Uterus (tissue), 4 donors: ENCODE measurements around the gene ACSS3. TPM values are rescaled to one million over a fixed set of nuclear protein-coding genes. Genes with fewer than 3 reads are reported as not detected.
"Not testable (repeated sequence)": the region's sequence is repeated elsewhere in the genome, so short reads cannot be mapped to it uniquely, and the experiment has no call there.

ENCODE experiments used
- DNase-seq, 2 donors: peaks; one replicate each; pipeline ENCODE4 v3.0.0-alpha.2; 2019 to 2020
- H3K27ac ChIP-seq, 2 donors: fragments of 200-600 bp; sonication (generic); 1 replicate in 1 of 2; 2 replicates in 1 of 2; pipeline ENCODE4 v1.5.1; 2016 to 2018
- H3K27me3 ChIP-seq, 2 donors: fragments of 200-600 bp; sonication (generic); one replicate each; pipeline ENCODE4 v1.5.1; 2018 to 2019; ENCODE audit warnings: control low read depth in 1 of 2
- H3K36me3 ChIP-seq, 2 donors: fragments of 200-600 bp; sonication (generic); one replicate each; pipeline ENCODE4 v1.5.1; 2019; ENCODE audit warnings: control low read depth in 1 of 2
- H3K4me1 ChIP-seq, 2 donors: fragments of 200-600 bp; sonication (generic); one replicate each; pipeline ENCODE4 v1.5.1; 2018 to 2019; ENCODE audit warnings: control low read depth in 1 of 2
- H3K4me3 ChIP-seq, 2 donors: fragments of 200-600 bp; sonication (generic); 1 replicate in 1 of 2; 2 replicates in 1 of 2; pipeline ENCODE4 v1.5.1; 2018 to 2019; ENCODE audit warnings: mild to moderate bottlenecking in 1 of 2
- H3K9me3 ChIP-seq, 2 donors: fragments of 200-600 bp; sonication (generic); one replicate each; pipeline ENCODE4 v1.5.1; 2019; ENCODE audit warnings: control low read depth in 1 of 2
- POLR2A ChIP-seq, 2 donors: fragments of 450-650 bp; IDR thresholded peaks; one replicate each; pipeline ENCODE4 v1.6.1; 2016; ENCODE audit warnings: antibody characterized with exemption in 2 of 2, mild to moderate bottlenecking in 1 of 2, moderate library complexity in 1 of 2
- intact Hi-C: fragments of 100-400 bp; cut with DNase I; formaldehyde crosslinking; loops from one replicate; pipeline ENCODE4 v1.15.1; 2023; ENCODE audit warnings: low total_unique reads
- total RNA-seq, 4 donors: library from RNA; depleted of rRNA in 3 of 4; stranded (reverse); fragments of >200 nt in 3 of 4; gene quantifications; one replicate each; pipeline versions ENCODE4 v1.1.0 to v1.2.4, GENCODE V29; 2014 to 2023
- TF ChIP-seq, protein P1 (sequence below), 4 experiments: fragments of 200-600 bp in 2 of 4; fragments of 450-650 bp in 2 of 4; sonication (generic) in 2 of 4; IDR thresholded peaks; one replicate each; pipeline ENCODE4 v1.5.1; 2016 to 2019; ENCODE audit warnings: antibody characterized with exemption in 4 of 4, mild to moderate bottlenecking in 2 of 4, moderate library complexity in 1 of 4
- donor health status: DM: yes; HTN: yes; CAD: no.

The ACSS3 gene
- total RNA-seq, 4 donors from 2014 or later: 25.6 to 62.2 (median 47.7) TPM

DNA sequence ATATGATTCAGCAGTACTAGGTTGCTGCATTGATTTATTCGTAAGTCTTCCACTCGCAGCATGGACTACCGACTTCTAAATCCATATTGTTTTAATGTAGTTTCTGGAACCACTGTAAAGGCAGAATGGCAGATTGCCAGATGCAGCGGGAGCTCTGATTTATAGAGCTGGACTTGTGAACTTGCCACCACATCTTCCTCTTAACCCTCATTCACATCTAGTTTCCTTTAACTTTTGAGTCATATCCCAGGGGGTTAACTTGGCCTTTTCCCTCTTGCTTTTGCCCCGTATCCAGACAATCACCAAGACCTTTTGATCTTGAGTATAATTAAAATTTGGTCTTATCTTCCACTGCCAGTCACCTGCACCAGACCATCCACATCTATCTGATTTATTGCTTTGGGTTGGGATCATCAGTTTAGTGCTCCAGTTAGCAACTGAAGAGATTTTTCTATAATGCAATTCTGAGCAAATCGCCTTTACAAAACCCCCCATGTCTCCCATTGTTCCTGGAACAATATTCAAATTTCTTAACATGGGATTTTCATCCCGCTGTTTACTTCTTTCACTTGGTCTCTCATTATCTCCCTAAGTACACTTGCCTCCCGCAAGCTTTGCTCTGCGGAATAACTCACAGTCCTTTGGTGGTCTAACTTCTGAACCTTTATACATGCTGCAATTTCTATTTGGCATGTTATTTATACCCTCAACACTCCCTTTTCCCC lies 130.5 kb downstream of the ACSS3 start:
- Histone ChIP-seq H3K27ac (peak overlapping the region; percentile 64 to 87), H3K9me3 (no peaks in the 10 kb centered on the region), H3K27me3 (no peaks in the 10 kb centered on the region), H3K4me1 (peaks cover 0 to 6% of the 10 kb centered on the region in 2 donors), H3K36me3 (no peaks in the 10 kb centered on the region), H3K4me3 (no peak overlapping the region)
- no peak for TF ChIP-seq POLR2A (IDR thresholded peaks at IDR 0.05)
- TF ChIP-seq, protein P1, sequence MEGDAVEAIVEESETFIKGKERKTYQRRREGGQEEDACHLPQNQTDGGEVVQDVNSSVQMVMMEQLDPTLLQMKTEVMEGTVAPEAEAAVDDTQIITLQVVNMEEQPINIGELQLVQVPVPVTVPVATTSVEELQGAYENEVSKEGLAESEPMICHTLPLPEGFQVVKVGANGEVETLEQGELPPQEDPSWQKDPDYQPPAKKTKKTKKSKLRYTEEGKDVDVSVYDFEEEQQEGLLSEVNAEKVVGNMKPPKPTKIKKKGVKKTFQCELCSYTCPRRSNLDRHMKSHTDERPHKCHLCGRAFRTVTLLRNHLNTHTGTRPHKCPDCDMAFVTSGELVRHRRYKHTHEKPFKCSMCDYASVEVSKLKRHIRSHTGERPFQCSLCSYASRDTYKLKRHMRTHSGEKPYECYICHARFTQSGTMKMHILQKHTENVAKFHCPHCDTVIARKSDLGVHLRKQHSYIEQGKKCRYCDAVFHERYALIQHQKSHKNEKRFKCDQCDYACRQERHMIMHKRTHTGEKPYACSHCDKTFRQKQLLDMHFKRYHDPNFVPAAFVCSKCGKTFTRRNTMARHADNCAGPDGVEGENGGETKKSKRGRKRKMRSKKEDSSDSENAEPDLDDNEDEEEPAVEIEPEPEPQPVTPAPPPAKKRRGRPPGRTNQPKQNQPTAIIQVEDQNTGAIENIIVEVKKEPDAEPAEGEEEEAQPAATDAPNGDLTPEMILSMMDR (IDR thresholded peaks at IDR 0.05): no peak
- peak in 1 of 2 donors; percentile 34 for DNase-seq
- intact Hi-C loops: no loop called here

DNA sequence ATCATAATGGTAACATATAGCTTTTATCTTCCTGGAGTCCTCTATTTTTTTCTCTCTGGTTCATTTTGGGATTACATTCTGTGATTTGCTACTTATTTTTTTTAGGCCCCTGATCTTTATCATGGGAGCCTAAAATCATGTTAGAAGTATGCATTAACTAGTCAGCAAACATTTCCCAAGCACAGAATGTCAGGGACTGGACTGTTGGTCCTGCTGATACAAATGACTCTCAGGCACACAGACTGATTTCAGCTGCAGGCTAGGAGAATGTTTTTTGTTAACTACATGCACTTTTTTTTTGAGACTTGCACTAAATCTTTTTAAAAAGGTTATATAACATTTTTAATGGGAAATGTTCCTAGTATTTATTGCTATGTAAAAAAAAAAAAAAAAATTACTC lies 131.1 kb downstream of the ACSS3 start:
- Histone ChIP-seq H3K27ac (peak overlapping the region; percentile 82 to 87), H3K36me3 (no peaks in the 10 kb centered on the region), H3K4me3 (no peak overlapping the region), H3K9me3 (no peaks in the 10 kb centered on the region), H3K4me1 (peaks cover 0 to 6% of the 10 kb centered on the region in 2 donors), H3K27me3 (no peaks in the 10 kb centered on the region)
- no peak for TF ChIP-seq POLR2A (IDR thresholded peaks at IDR 0.05)
- TF ChIP-seq, protein P1 (IDR thresholded peaks at IDR 0.05): no peak
- intact Hi-C loops: no loop called here
- DNase-seq: peak; percentile 20 to 69

DNA sequence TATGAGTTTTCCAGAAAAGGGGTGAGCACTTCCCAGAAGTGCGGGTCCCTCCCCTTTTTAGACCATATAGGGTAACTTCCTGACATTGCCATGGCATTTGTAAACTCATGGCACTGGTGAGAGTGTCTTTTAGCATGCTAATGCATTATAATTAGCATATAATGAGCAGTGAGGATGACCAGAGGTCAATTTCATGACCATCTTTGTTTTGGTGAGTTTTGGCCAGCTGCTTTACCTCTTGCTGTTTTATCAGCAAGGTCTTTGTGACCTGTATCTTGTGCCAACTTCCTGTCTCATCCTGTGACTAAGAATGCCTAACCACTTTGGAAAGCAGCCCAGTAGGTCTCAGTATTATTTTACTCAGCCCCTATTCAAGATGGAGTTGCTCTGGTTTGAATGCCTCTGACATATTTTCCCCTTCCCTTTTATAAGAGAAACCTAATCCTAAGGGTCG lies 131.9 kb downstream of the ACSS3 start:
- H3K9me3 ChIP-seq, H3K27me3 ChIP-seq, H3K4me1 ChIP-seq, H3K36me3 ChIP-seq, intact Hi-C loops: not testable (repeated sequence)
- H3K27ac ChIP-seq: peak overlapping the region; percentile 82 to 87
- peak; percentile 48 to 85 for DNase-seq
- peak overlapping the region in 1 of 2 donors; percentile 11 for H3K4me3 ChIP-seq

DNA sequence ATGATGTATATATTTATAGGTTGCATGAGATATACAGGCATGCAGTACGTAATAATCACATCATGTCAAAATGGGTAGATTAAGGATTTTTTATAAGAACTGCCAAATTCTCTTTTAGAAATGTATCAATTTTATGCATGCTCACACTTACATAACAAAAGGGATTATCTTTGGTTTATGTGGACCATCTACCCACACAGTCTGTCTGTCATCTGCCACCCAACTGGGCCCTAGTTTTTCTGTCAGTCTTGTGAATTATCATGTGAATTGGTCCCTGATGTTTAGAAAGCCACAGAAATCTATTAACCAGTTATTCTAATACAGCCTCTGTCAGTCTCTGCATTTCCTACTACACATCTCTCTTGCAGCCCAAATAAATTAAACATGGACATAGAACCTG lies 133.4 kb downstream of the ACSS3 start:
- DNase-seq: no peak
- TF ChIP-seq POLR2A (IDR thresholded peaks at IDR 0.05): no peak
- TF ChIP-seq, protein P1 (IDR thresholded peaks at IDR 0.05): no peak
- H3K9me3 ChIP-seq: no peaks in the 10 kb centered on the region
- intact Hi-C loops: no loop called here
- peaks cover 0 to 6% of the 10 kb centered on the region in 2 donors for H3K4me1 ChIP-seq
- no peaks in the 10 kb centered on the region for H3K36me3 ChIP-seq
- peak overlapping the region; percentile 82 to 87 for H3K27ac ChIP-seq
- H3K4me3 ChIP-seq: no peak overlapping the region
- no peaks in the 10 kb centered on the region for H3K27me3 ChIP-seq

DNA sequence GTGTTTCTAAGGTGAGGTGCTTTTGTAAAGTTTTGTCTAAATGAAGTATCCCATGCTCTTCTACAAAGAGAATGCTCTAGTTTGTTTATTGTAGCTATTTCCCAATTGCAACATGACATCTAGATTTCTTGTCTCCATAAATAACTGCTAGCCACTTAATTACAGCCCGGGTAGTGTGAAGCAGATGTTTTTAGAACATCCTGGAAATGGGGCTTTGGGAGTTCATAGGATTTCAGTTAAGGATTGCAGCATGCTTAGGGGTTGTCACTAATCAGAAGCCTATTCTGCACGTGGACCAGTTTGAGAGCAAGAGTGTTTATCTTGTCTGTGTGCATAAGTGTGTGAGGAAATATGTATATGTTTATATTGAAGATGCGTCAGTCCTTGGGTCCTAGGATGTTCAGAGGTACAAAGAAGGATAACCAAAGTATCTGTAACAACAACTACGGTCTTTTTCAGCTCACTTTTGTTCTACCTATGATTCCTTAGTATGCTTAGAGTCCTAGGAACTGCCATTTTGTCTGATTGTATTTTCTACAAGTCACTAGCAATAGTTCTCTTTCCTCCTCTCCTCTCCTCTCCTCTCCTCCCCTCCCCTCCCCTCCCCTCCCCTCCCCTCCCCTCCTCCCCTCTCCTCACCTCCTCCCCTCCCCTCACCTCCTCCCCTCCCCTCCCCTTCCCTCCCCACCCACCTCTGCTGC lies 135.3 kb downstream of the ACSS3 start:
- DNase-seq: peak in 1 of 2 donors; percentile 25
- Histone ChIP-seq H3K9me3 (no peaks in the 10 kb centered on the region), H3K4me3 (no peak overlapping the region), H3K36me3 (no peaks in the 10 kb centered on the region), H3K27ac (peak overlapping the region; percentile 58 to 87), H3K4me1 (no peaks in the 10 kb centered on the region), H3K27me3 (no peaks in the 10 kb centered on the region)
- intact Hi-C loops: no loop called here
- TF ChIP-seq, protein P1 (IDR thresholded peaks at IDR 0.05): no peak
- no peak for TF ChIP-seq POLR2A (IDR thresholded peaks at IDR 0.05)
